A673 (cell line): Measurements from ENCODE around the gene PRXL2C.

Experiments
- EZH2 ChIP-seq: fragments of 200-600 bp; sonication (generic); IDR thresholded peaks from 2 replicates; pipeline ENCODE4 v1.6.1; 2017; ENCODE audit warnings: borderline replicate concordance, low read depth, mild to moderate bottlenecking, mixed read lengths, antibody characterized with exemption, low read length; ENCODE audit not compliant: poor library complexity, severe bottlenecking
- TF ChIP-seq, protein P1 (sequence below): fragments of 300-800, 200-600 bp; sonication (generic); conservative IDR thresholded peaks from 2 replicates; pipeline ENCODE4 v1.5.1; 2017; ENCODE audit warnings: low read depth, mild to moderate bottlenecking, antibody characterized with exemption, low read length, moderate library complexity, mixed read lengths

DNA sequence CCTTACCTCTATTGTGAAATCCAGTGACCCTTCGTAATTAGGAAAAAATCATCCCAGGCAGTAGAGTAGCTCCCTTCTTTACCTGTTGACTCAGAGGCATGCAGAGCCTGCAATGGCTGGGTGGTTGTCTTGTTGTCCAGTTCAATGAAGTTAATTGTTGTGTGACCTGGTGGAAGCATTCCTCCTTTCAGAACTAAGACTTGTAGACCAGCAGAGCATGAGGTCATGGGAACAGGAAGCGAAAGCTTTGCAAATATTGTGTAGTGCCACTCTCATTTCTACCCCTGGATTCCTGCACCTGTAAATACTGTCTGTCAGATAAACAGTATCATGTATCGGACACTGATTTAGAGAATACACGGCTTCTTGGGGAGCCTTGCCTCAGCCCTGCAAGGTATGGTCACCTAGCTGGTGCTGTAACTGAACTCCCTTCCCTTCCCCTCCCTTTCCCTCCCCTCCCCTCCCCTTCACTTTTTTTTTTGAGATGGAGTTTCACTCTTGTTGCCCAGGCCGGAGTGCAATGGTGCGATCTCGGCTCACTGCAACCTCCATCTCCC is 5.7 kb upstream of the PRXL2C start:
- TF ChIP-seq, protein P1, sequence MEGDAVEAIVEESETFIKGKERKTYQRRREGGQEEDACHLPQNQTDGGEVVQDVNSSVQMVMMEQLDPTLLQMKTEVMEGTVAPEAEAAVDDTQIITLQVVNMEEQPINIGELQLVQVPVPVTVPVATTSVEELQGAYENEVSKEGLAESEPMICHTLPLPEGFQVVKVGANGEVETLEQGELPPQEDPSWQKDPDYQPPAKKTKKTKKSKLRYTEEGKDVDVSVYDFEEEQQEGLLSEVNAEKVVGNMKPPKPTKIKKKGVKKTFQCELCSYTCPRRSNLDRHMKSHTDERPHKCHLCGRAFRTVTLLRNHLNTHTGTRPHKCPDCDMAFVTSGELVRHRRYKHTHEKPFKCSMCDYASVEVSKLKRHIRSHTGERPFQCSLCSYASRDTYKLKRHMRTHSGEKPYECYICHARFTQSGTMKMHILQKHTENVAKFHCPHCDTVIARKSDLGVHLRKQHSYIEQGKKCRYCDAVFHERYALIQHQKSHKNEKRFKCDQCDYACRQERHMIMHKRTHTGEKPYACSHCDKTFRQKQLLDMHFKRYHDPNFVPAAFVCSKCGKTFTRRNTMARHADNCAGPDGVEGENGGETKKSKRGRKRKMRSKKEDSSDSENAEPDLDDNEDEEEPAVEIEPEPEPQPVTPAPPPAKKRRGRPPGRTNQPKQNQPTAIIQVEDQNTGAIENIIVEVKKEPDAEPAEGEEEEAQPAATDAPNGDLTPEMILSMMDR = no peak
- no peak for TF ChIP-seq EZH2
